B cell (primary cell): ENCODE results near the gene MRO. TPM values are rescaled to one million over a fixed set of nuclear protein-coding genes. Genes with fewer than 3 reads are reported as not detected.

Experiments used
- ATAC-seq: fragments of 200-7000 bp; cut with Tn5 transposase; one replicate; pipeline ENCODE4 v1.10.0; 2021; ENCODE audit warnings: low read depth, mild to moderate bottlenecking, moderate number of reproducible peaks, moderate library complexity
- CTCF ChIA-PET: fragments of 350-600 bp; sonication (Branson Sonifier 250); formaldehyde crosslinking; loops from one replicate; lab custom pipeline; 2021; ENCODE audit warnings: antibody characterized with exemption, inconsistent platforms; lab: Charles Lee
- POLR2A ChIA-PET: fragments of 350-600 bp; sonication (Branson Sonifier 250); formaldehyde crosslinking; loops from one replicate; lab custom pipeline; 2021; ENCODE audit warnings: antibody characterized with exemption; lab: Charles Lee
- DNase-seq: peaks from one replicate; pipeline ENCODE4 v3.0.0; 2013
- H2AFZ ChIP-seq: 2 replicates; pipeline ENCODE4 v1.6.1; 2012; ENCODE audit warnings: mild to moderate bottlenecking, low read depth, low read length; ENCODE audit not compliant: insufficient read depth, poor library complexity, severe bottlenecking
- H3K27ac ChIP-seq, 2 donors: 1 replicate in 1 of 2; 2 replicates in 1 of 2; pipeline ENCODE4 v1.5.1; 2012 to 2013; ENCODE audit warnings: low read length in 2 of 2, mild to moderate bottlenecking in 2 of 2, moderate library complexity in 1 of 2
- H3K27me3 ChIP-seq, 4 experiments: fragments of 200-600 bp in 1 of 4; sonication (generic) in 1 of 4; replicated peaks in 1 of 4; 1 replicate in 2 of 4; 2 replicates in 2 of 4; pipeline versions ENCODE4 v1.6.1 to v1.7.0; 2013 to 2016; ENCODE audit warnings: low read length in 3 of 4, mild to moderate bottlenecking in 2 of 4, mixed read lengths in 1 of 4, moderate library complexity in 1 of 4; ENCODE audit not compliant: insufficient read depth in 4 of 4, control insufficient read depth in 3 of 4; ENCODE audit errors: control extremely low read depth in 1 of 4
- H3K36me3 ChIP-seq, 2 experiments: replicated peaks in 1 of 2; 1 replicate in 1 of 2; 2 replicates in 1 of 2; pipeline versions ENCODE4 v1.6.1 to v1.7.1; 2013; ENCODE audit warnings: low read length in 1 of 2; ENCODE audit not compliant: insufficient read depth in 2 of 2, control insufficient read depth in 1 of 2; ENCODE audit errors: control extremely low read depth in 1 of 2, extremely low read depth in 1 of 2
- H3K4me1 ChIP-seq, 2 donors: fragments of 200-600 bp in 1 of 2; sonication (generic) in 1 of 2; 1 replicate in 1 of 2; 2 replicates in 1 of 2; pipeline versions ENCODE4 v1.5.1 to v1.6.1; 2013 to 2017; ENCODE audit warnings: low read length in 2 of 2; ENCODE audit not compliant: control insufficient read depth in 2 of 2, insufficient read depth in 2 of 2
- H3K4me2 ChIP-seq: replicated peaks from 2 replicates; pipeline ENCODE3; 2012; ENCODE audit warnings: mild to moderate bottlenecking, low read depth, low read length; ENCODE audit not compliant: poor library complexity, severe bottlenecking
- H3K4me3 ChIP-seq, 5 experiments: fragments of 200-600 bp in 1 of 5; sonication (generic) in 1 of 5; 1 replicate in 3 of 5; 2 replicates in 2 of 5; pipeline versions ENCODE4 v1.5.1 to v1.7.0; 2011 to 2016; ENCODE audit warnings: low read length in 4 of 5, mild to moderate bottlenecking in 4 of 5, low read depth in 2 of 5, control low read depth in 1 of 5, moderate library complexity in 1 of 5; ENCODE audit not compliant: insufficient read depth in 1 of 5; ENCODE audit errors: control extremely low read depth in 1 of 5, extremely low read depth in 1 of 5
- H3K79me2 ChIP-seq: fragments of 200-600 bp; sonication (generic); one replicate; pipeline ENCODE4 v1.6.0; 2016; ENCODE audit warnings: low read length; ENCODE audit not compliant: control insufficient read depth, insufficient read depth
- H3K9ac ChIP-seq: fragments of 200-600 bp; sonication (generic); 2 replicates; pipeline ENCODE4 v1.6.1; 2017; ENCODE audit warnings: mild to moderate bottlenecking, low read length, moderate library complexity
- H3K9me3 ChIP-seq, 3 donors: one replicate each; pipeline versions ENCODE4 v1.6.1 to v1.7.1; 2013; ENCODE audit warnings: low read length in 2 of 3; ENCODE audit not compliant: control insufficient read depth in 2 of 3, insufficient read depth in 1 of 3; ENCODE audit errors: control extremely low read depth in 1 of 3
- H4K20me1 ChIP-seq: 2 replicates; pipeline ENCODE4 v1.6.0; 2012; ENCODE audit warnings: mild to moderate bottlenecking, low read length; ENCODE audit not compliant: insufficient read depth, control insufficient read depth, poor library complexity, severe bottlenecking
- H3K27ac Mint-ChIP-seq: one replicate; pipeline ENCODE4 v1.8.0; 2021; ENCODE audit warnings: mixed read lengths
- H3K27me3 Mint-ChIP-seq: one replicate; pipeline ENCODE4 v1.8.0; 2021; ENCODE audit warnings: mixed read lengths
- H3K4me1 Mint-ChIP-seq: one replicate; pipeline ENCODE4 v1.8.0; 2021; ENCODE audit warnings: mixed read lengths
- H3K4me3 Mint-ChIP-seq: one replicate; pipeline ENCODE4 v1.8.0; 2021; ENCODE audit warnings: mixed read lengths
- H3K9me3 Mint-ChIP-seq: one replicate; pipeline ENCODE4 v1.8.0; 2022; ENCODE audit warnings: mixed read lengths; ENCODE audit not compliant: insufficient read depth
- EZH2 ChIP-seq: IDR thresholded peaks from 2 replicates; pipeline ENCODE4 v1.6.1; 2012; ENCODE audit warnings: borderline replicate concordance, low read depth, mild to moderate bottlenecking, moderate library complexity, low read length; ENCODE audit not compliant: insufficient read depth, poor library complexity, severe bottlenecking
- WGBS: methylation state at CpG from one replicate; pipeline ENCODE4 v1.1.5; 2013; ENCODE audit warnings: missing lambda C conversion rate; ENCODE audit not compliant: insufficient coverage; 5-methylcytosine and 5-hydroxymethylcytosine counted together
- intact Hi-C: fragments of 100-400 bp; cut with micrococcal nuclease; formaldehyde crosslinking; loops from one replicate; pipeline ENCODE4 v1.10.0; 2022
- polyA plus RNA-seq: library from polyadenylated mRNA; depleted of rRNA; stranded (reverse); fragments of >200 nt; gene quantifications from 2 replicates; pipeline ENCODE4 v1.2.3, GENCODE V29; 2012
- total RNA-seq, 2 donors: library from RNA; stranded (reverse); fragments of 120-200 nt in 1 of 2; gene quantifications; 1 replicate in 1 of 2; 2 replicates in 1 of 2; pipeline versions ENCODE4 v1.2.3 to v1.2.4, GENCODE V29; 2013 to 2022
- TF ChIP-seq, protein P1 (sequence below): fragments of 200-600 bp; IDR thresholded peaks from one replicate; pipeline ENCODE4 v1.8.0; 2022; ENCODE audit warnings: antibody characterized with exemption, mild to moderate bottlenecking

MRO gene
- total and polyA plus RNA-seq, 2 donors (not counting 1 experiment from before 2014, with no cell fraction given) = not detected

DNA sequence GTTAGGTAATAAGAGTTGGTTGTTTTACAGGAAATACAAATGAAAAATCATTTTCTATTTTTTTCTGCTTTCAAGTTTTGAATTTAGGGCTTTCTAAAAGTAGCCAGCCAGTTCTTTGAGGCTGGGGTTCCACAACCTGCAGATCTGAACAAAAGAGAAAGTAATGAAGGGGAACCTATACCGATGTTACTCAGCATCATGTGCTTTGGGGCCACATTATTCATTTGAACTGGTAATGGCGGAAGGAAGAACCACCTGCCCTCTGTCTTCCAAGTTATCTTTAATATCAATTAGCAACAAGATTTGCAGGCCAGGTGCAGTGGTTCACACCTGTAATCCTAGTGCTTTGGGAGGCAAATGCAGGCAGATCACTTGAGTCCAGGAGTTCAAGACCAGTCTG, 12.9 kb upstream of the MRO start:
- Histone ChIP-seq H3K9me3 (peaks cover 0 to 3% (median 0%) of the 10 kb centered on the region in 3 donors), H3K27ac (no peak overlapping the region), H3K27me3 (no peaks in the 10 kb centered on the region), H4K20me1 (no peaks in the 10 kb centered on the region), H3K79me2 (no peaks in the 10 kb centered on the region), H3K36me3 (no peaks in the 10 kb centered on the region), H3K4me1 (peaks cover 23 to 33% of the 10 kb centered on the region in 2 donors), H3K4me3 (no peak overlapping the region), H3K9ac (no peak overlapping the region), H2AFZ (peak overlapping the region; percentile 61), H3K4me2 (peak overlapping the region; percentile 25)
- TF ChIP-seq, protein P1, sequence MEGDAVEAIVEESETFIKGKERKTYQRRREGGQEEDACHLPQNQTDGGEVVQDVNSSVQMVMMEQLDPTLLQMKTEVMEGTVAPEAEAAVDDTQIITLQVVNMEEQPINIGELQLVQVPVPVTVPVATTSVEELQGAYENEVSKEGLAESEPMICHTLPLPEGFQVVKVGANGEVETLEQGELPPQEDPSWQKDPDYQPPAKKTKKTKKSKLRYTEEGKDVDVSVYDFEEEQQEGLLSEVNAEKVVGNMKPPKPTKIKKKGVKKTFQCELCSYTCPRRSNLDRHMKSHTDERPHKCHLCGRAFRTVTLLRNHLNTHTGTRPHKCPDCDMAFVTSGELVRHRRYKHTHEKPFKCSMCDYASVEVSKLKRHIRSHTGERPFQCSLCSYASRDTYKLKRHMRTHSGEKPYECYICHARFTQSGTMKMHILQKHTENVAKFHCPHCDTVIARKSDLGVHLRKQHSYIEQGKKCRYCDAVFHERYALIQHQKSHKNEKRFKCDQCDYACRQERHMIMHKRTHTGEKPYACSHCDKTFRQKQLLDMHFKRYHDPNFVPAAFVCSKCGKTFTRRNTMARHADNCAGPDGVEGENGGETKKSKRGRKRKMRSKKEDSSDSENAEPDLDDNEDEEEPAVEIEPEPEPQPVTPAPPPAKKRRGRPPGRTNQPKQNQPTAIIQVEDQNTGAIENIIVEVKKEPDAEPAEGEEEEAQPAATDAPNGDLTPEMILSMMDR = no peak
- TF ChIP-seq EZH2 = no peak
- POLR2A ChIA-PET = no interaction called here
- peaks cover 44% of the 10 kb centered on the region for H3K4me1 Mint-ChIP-seq
- CTCF ChIA-PET = interaction anchor here (9.5 kb wide), 1 partner anchor 14 kb away, joined by 70 read pairs; the partner anchor contains the start of gene MRO
- ATAC-seq (no peak), DNase-seq (no peak)
- 80% methylated on average over 1 of the region's 2 CpGs for WGBS
- intact Hi-C loops = no loop called here
- H3K27ac Mint-ChIP-seq = peak overlapping the region; percentile 53
- H3K27me3 Mint-ChIP-seq = no peaks in the 10 kb centered on the region
- H3K4me3 Mint-ChIP-seq = peak overlapping the region; percentile 29
- no peaks in the 10 kb centered on the region for H3K9me3 Mint-ChIP-seq

DNA sequence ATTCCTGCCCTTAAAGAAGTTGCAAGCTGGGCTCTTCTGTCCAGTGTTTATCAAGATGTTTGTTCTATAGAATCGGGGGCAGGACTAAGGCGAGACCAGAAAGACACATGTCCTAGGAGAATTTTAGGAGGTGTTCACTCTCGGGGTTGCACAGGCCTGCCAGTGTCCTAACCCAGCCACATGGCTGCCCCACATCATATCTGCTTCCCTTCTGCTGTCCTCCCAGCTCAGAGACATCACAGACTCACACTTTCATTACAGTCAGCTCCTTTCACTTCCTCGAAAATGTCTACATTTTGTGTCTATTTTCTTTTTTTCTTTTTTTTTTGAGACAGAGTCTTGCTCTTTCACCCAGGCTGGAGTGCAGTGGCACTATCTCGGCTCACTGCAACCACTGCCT, 10.7 kb upstream of the MRO start:
- peaks cover 30% of the 10 kb centered on the region for H3K4me1 Mint-ChIP-seq
- ChIA-PET CTCF (interaction anchor here (0.6 to 9.5 kb wide), 4 partner anchors 12 to 947 kb away, joined by 4 to 70 read pairs (median 5); partner anchors contain the start of genes ME2 and MRO), POLR2A (interaction anchor here (0.6 to 0.7 kb wide), 2 partner anchors 40 to 48 kb away, joined by 4 to 6 read pairs; no protein-coding TSS in a partner anchor)
- Histone ChIP-seq H3K4me3 (no peak overlapping the region), H3K27me3 (no peaks in the 10 kb centered on the region), H3K4me1 (peaks cover 7 to 19% of the 10 kb centered on the region in 2 donors), H3K9ac (no peak overlapping the region), H3K27ac (peak overlapping the region in 1 of 2 donors; percentile 21), H3K79me2 (no peaks in the 10 kb centered on the region), H3K9me3 (peaks cover 0 to 3% (median 0%) of the 10 kb centered on the region in 3 donors), H2AFZ (peak overlapping the region; percentile 38), H4K20me1 (no peaks in the 10 kb centered on the region), H3K4me2 (peak overlapping the region; percentile 17), H3K36me3 (no peaks in the 10 kb centered on the region)
- peak overlapping the region; percentile 82 for H3K27ac Mint-ChIP-seq
- DNase-seq (peak; percentile 51), ATAC-seq (peak; percentile 65)
- peak overlapping the region; percentile 29 for H3K4me3 Mint-ChIP-seq
- intact Hi-C loops = no loop called here
- no peaks in the 10 kb centered on the region for H3K9me3 Mint-ChIP-seq
- no peaks in the 10 kb centered on the region for H3K27me3 Mint-ChIP-seq
- TF ChIP-seq EZH2 = no peak
- TF ChIP-seq, protein P1 = no peak
- WGBS = 47% methylated on average over 3 of the region's 5 CpGs
